ENCODE data around the gene CPEB3.

DNA sequence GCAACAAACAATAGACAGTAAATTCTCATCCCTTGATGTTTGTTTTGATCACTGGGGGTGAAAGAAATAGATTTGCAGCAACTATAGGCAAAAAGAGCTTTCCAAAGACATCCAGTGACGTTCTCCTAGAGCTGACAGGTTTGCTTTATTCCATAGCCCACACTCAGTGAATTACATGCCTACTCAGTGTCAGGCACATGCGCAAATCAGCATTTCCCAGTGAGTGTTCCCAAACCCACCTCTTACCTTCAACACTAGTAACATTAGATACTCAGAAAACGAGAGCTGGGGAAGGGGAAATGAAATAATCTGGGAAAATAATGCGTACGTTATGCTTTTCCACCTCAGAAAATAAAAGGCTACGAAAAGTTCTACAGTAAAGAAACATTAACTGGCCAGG is 144.1 kb downstream of the CPEB3 start:
- TF ChIP-seq, protein P1, sequence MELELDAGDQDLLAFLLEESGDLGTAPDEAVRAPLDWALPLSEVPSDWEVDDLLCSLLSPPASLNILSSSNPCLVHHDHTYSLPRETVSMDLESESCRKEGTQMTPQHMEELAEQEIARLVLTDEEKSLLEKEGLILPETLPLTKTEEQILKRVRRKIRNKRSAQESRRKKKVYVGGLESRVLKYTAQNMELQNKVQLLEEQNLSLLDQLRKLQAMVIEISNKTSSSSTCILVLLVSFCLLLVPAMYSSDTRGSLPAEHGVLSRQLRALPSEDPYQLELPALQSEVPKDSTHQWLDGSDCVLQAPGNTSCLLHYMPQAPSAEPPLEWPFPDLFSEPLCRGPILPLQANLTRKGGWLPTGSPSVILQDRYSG (tag; conservative IDR thresholded peaks at IDR 0.05; ENCODE audit: low read depth) = no peak
- no peak for TF ChIP-seq CREM (IDR thresholded peaks at IDR 0.05; ENCODE audit: low read depth)
- TF ChIP-seq NR4A1 (CRISPR knock-in tag; IDR thresholded peaks at IDR 0.05) = no peak
- no peak for TF ChIP-seq NR4A1 (tag; IDR thresholded peaks at IDR 0.05)
- TF ChIP-seq, protein P2, sequence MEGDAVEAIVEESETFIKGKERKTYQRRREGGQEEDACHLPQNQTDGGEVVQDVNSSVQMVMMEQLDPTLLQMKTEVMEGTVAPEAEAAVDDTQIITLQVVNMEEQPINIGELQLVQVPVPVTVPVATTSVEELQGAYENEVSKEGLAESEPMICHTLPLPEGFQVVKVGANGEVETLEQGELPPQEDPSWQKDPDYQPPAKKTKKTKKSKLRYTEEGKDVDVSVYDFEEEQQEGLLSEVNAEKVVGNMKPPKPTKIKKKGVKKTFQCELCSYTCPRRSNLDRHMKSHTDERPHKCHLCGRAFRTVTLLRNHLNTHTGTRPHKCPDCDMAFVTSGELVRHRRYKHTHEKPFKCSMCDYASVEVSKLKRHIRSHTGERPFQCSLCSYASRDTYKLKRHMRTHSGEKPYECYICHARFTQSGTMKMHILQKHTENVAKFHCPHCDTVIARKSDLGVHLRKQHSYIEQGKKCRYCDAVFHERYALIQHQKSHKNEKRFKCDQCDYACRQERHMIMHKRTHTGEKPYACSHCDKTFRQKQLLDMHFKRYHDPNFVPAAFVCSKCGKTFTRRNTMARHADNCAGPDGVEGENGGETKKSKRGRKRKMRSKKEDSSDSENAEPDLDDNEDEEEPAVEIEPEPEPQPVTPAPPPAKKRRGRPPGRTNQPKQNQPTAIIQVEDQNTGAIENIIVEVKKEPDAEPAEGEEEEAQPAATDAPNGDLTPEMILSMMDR (IDR thresholded peaks at IDR 0.05 in 2 of 3, conservative IDR thresholded peaks at IDR 0.05 in 1 of 3; ENCODE audit: insufficient read depth in 2 of 3, low read depth in 1 of 3, low read length in 3 of 3) = no peak

Data from K562 (cell line).